ENCODE measurements around the gene HPX.

Gene HPX

DNA sequence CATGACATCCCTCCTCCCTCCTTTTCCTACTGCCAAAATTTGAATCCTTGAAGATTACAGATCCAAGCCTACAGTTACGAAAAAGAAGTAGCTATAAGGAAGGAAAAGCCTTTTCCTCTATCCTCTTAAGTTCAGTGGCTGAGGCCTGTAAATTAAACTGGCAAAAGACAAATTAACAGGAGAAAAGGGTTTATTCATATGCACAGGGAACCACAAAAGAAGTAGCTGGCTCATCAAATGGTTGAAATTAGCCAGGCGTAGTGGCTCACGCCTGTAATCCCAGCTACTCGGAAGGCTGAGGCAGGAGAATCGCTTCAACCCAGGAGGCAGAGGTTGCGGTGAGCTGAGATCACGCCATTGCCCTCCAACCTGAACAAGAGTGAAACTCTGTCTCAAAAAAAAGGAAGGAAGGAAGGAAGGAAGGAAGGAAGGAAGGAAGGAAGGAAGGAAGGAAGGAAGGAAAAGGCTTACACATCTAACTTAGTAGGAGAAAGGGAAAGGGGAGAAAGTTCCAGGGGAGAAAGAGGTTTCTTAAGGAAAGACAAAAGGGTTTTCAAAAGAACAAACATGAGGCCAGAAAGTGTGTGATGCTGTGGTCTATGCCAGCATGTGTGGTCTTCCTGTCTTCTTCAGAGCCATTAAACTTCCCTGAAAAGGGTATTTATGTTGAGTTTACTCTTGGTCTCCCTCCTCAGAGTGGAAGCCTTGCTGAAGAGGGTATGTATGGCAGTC lies 55.6 kb downstream of the HPX start:
- Histone ChIP-seq H3K4me2 (no peak overlapping the region), H3K27ac (no peak overlapping the region), H3K9ac (no peak overlapping the region), H3K4me1 (ENCODE audit: low read depth, poor library complexity, severe bottlenecking) (no peaks in the 10 kb centered on the region), H3K36me3 (ENCODE audit: insufficient read depth) (no peaks in the 10 kb centered on the region), H3K27me3 (ENCODE audit: insufficient read depth, low read depth) (no peaks in the 10 kb centered on the region), H3K4me3 (IDR thresholded peaks at IDR 0.05; ENCODE audit: insufficient read depth, low read depth, low read length) (no peak overlapping the region), H4K20me1 (ENCODE audit: insufficient read depth) (no peaks in the 10 kb centered on the region), H3K79me2 (ENCODE audit: insufficient read depth, low read depth) (no peaks in the 10 kb centered on the region), H2AFZ (ENCODE audit: low read depth) (no peak overlapping the region)
- no peak for TF ChIP-seq CTCF (conservative IDR thresholded peaks at IDR 0.05; ENCODE audit: low read depth, low read length)
